ENCODE results near the gene SPTSSA.

- no peak for TF ChIP-seq CTCF (IDR thresholded peaks at IDR 0.05; ENCODE audit: low read depth, low read length)
- TF ChIP-seq EZH2phosphoT487 (IDR thresholded peaks at IDR 0.05; ENCODE audit: low read depth), result no peak
These were observed 1.5 kb upstream of the SPTSSA start for GRCh38 chr14:34463598-34463961.

Measured in OCI-LY3 (cell line).